HCT116 (cell line): ENCODE data around the gene IL3. TPM values are rescaled to one million over a fixed set of nuclear protein-coding genes. Genes with fewer than 3 reads are reported as not detected.
A peak's percentile ranks its signal among the peaks of the same experiment; 100 is the strongest.

Source experiments
- ATAC-seq: fragments of 200-7000 bp; cut with Tn5 transposase; 2 replicates; pipeline ENCODE4 v1.9.1; 2020; ENCODE audit warnings: mild to moderate bottlenecking, moderate library complexity
- BruUV-seq: library from RNA; stranded (reverse); fragments of 400-500 nt; replicated peaks from 2 replicates; lab custom pipeline; 2021; lab: Mats Ljungman, UMichigan
- CTCF ChIA-PET: fragments of 300-600 bp; sonication (Branson Sonifier 250); formaldehyde crosslinking; loops from one replicate; lab custom pipeline; 2021; ENCODE audit warnings: antibody characterized with exemption; lab: Charles Lee
- POLR2A ChIA-PET: fragments of 300-600, 350-600 bp; sonication (Branson Sonifier 250); formaldehyde crosslinking; loops from one replicate; lab custom pipeline; 2021; ENCODE audit warnings: antibody characterized with exemption; lab: Charles Lee
- RAD21 ChIA-PET, 2 experiments: fragments of 300-600 bp; sonication (Branson Sonifier 250); formaldehyde crosslinking; loops; one replicate each; lab custom pipeline; 2023; ENCODE audit warnings: low total read pairs in 2 of 2; ENCODE audit not compliant: uncharacterized antibody in 2 of 2, unreplicated experiment in 2 of 2, low non-redundant PET in 1 of 2; lab: Charles Lee
- DNase-seq: peaks from one replicate; pipeline ENCODE4 v3.0.0-alpha.2; 2010; ENCODE audit warnings: low read depth, low spot score
- H2AFZ ChIP-seq: fragments of 200-600 bp; shearing (Covaris generic), sonication (generic); 2 replicates; pipeline ENCODE4 v1.6.1; 2017; ENCODE audit warnings: low read depth, mixed run types, mixed read lengths, antibody characterized with exemption, low read length; ENCODE audit not compliant: poor library complexity, severe bottlenecking
- H3K27ac ChIP-seq: 2 replicates; pipeline ENCODE4 v1.5.1; 2012; ENCODE audit warnings: low read depth, low read length
- H3K27me3 ChIP-seq: fragments of 200-600 bp; sonication (generic); 2 replicates; pipeline ENCODE4 v1.6.1; 2016; ENCODE audit warnings: mixed run types, low read length, mixed read lengths; ENCODE audit not compliant: insufficient read depth
- H3K36me3 ChIP-seq, 2 experiments: fragments of 200-500 bp in 1 of 2; fragments of 200-600 bp in 1 of 2; sonication (Bioruptor generic) in 1 of 2; sonication (generic) in 1 of 2; 2 replicates each; pipeline versions ENCODE4 v1.5.1 to v1.6.1; 2014 to 2016; ENCODE audit warnings: low read length in 2 of 2, inconsistent platforms in 1 of 2, mixed read lengths in 1 of 2, mixed run types in 1 of 2; ENCODE audit not compliant: insufficient read depth in 2 of 2, control insufficient read depth in 1 of 2
- H3K4me1 ChIP-seq, 2 experiments: fragments of 200-600 bp in 1 of 2; sonication (generic) in 1 of 2; 2 replicates each; pipeline versions ENCODE4 v1.5.1 to v1.6.1; 2012 to 2017; ENCODE audit warnings: low read length in 2 of 2, inconsistent platforms in 1 of 2, mild to moderate bottlenecking in 1 of 2, mixed read lengths in 1 of 2, mixed run types in 1 of 2, moderate library complexity in 1 of 2; ENCODE audit not compliant: insufficient read depth in 2 of 2, control insufficient read depth in 1 of 2
- H3K4me2 ChIP-seq: fragments of 200-600 bp; sonication (generic); 2 replicates; pipeline ENCODE4 v1.6.1; 2017; ENCODE audit warnings: mixed run types, low read length, mixed read lengths
- H3K4me3 ChIP-seq, 2 experiments: fragments of 200-600 bp in 1 of 2; sonication (generic) in 1 of 2; replicated peaks in 1 of 2; 2 replicates each; pipeline ENCODE4 v1.5.1; 2011 to 2016; ENCODE audit warnings: low read length in 2 of 2, control low read depth in 1 of 2, low read depth in 1 of 2, mild to moderate bottlenecking in 1 of 2, mixed read lengths in 1 of 2, mixed run types in 1 of 2
- H3K79me2 ChIP-seq: fragments of 200-600 bp; sonication (generic); 2 replicates; pipeline ENCODE4 v1.6.1; 2017; ENCODE audit warnings: mild to moderate bottlenecking, mixed run types, low read length, moderate library complexity, mixed read lengths; ENCODE audit not compliant: insufficient read depth
- H3K9ac ChIP-seq: fragments of 200-600 bp; sonication (generic); 2 replicates; pipeline ENCODE4 v1.6.1; 2016; ENCODE audit warnings: low read length, mixed read lengths
- H3K9me2 ChIP-seq: fragments of 200-600 bp; sonication (generic), shearing (Covaris generic); 2 replicates; pipeline ENCODE4 v1.6.1; 2017; ENCODE audit warnings: mixed run types, mild to moderate bottlenecking, moderate library complexity; ENCODE audit not compliant: insufficient read depth
- H3K9me3 ChIP-seq, 2 experiments: fragments of 200-500 bp in 1 of 2; fragments of 200-600 bp in 1 of 2; sonication (Bioruptor generic) in 1 of 2; sonication (generic) in 1 of 2; 2 replicates each; pipeline ENCODE4 v1.6.1; 2014 to 2017; ENCODE audit warnings: low read length in 2 of 2, mixed read lengths in 2 of 2, inconsistent platforms in 1 of 2, low read depth in 1 of 2, mild to moderate bottlenecking in 1 of 2, mixed run types in 1 of 2, moderate library complexity in 1 of 2; ENCODE audit not compliant: control insufficient read depth in 1 of 2, insufficient read depth in 1 of 2
- H4K20me1 ChIP-seq: fragments of 200-600 bp; sonication (generic), shearing (Covaris generic); 2 replicates; pipeline ENCODE4 v1.6.1; 2017; ENCODE audit warnings: mixed run types, mild to moderate bottlenecking, moderate library complexity; ENCODE audit not compliant: insufficient read depth
- CBX3 ChIP-seq: IDR thresholded peaks from 2 replicates; pipeline ENCODE4 v1.6.1; 2012; ENCODE audit warnings: low read depth
- CEBPB ChIP-seq: IDR thresholded peaks from 2 replicates; pipeline ENCODE4 v1.6.1; 2012; ENCODE audit warnings: low read depth
- EGR1 ChIP-seq: IDR thresholded peaks from 2 replicates; pipeline ENCODE4 v1.6.1; 2012; ENCODE audit warnings: low read depth
- EZH2 ChIP-seq: fragments of 200-600 bp; sonication (generic); IDR thresholded peaks from 2 replicates; pipeline ENCODE4 v1.6.1; 2017; ENCODE audit warnings: antibody characterized with exemption, mixed run types
- EZH2phosphoT487 ChIP-seq: fragments of 200-600 bp; IDR thresholded peaks from 2 replicates; pipeline ENCODE4 v1.6.1; 2018; ENCODE audit warnings: antibody characterized with exemption, borderline replicate concordance
- FOSL1 ChIP-seq: IDR thresholded peaks from 2 replicates; pipeline ENCODE4 v1.6.1; 2012; ENCODE audit warnings: low read depth
- JUND ChIP-seq: IDR thresholded peaks from 2 replicates; pipeline ENCODE4 v1.6.1; 2012
- POLR2A ChIP-seq: IDR thresholded peaks from 2 replicates; pipeline ENCODE4 v1.7.0; 2011; ENCODE audit warnings: borderline replicate concordance; ENCODE audit not compliant: insufficient read depth, insufficient read length; ENCODE audit errors: extremely low read depth
- SRF ChIP-seq: IDR thresholded peaks from 2 replicates; pipeline ENCODE4 v1.6.1; 2012; ENCODE audit warnings: low read depth
- TCF7L2 ChIP-seq: IDR thresholded peaks from 2 replicates; pipeline ENCODE4 v1.7.0; 2011; ENCODE audit warnings: borderline replicate concordance, inconsistent platforms; ENCODE audit not compliant: insufficient read depth, insufficient read length; ENCODE audit errors: extremely low read depth
- YY1 ChIP-seq: IDR thresholded peaks from 2 replicates; pipeline ENCODE4 v1.6.1; 2011; ENCODE audit warnings: low read length, low read depth, moderate library complexity, mild to moderate bottlenecking; ENCODE audit not compliant: insufficient replicate concordance; ENCODE audit errors: extremely low read depth
- ZBTB33 ChIP-seq: IDR thresholded peaks from 2 replicates; pipeline ENCODE4 v1.6.1; 2011; ENCODE audit warnings: mild to moderate bottlenecking, low read length, moderate library complexity; ENCODE audit not compliant: insufficient replicate concordance; ENCODE audit errors: extremely low read depth
- intact Hi-C: fragments of 100-400 bp; cut with micrococcal nuclease; formaldehyde crosslinking; loops from 2 replicates; pipeline ENCODE4 v1.10.0; 2022
- total RNA-seq: library from RNA; stranded (reverse); gene quantifications from one replicate; pipeline ENCODE4 v1.2.1, GENCODE V29; 2021; ENCODE audit not compliant: unreplicated experiment

IL3 gene
- total RNA-seq, 1 experiment from 2014 or later: not detected

DNA sequence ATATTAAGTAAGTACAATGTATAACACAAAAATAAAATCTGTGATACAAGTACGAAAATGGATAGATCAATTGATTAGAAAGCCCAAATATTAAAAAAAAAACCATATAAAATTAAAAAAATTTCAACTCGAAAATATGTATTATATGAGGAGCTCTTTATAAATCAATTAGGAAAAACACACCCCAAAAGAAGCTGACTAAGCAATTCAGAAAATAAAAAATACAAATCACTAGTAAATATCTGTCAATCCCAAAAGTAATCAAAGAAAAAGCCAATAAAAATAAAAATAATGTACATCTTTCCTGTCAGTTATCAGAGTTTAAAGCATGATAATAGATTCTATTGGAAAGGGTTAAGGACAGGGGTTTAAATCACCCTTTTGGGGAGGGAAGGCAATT, 38.8 kb upstream of the IL3 start (continued):
- no peak for TF ChIP-seq YY1
- TF ChIP-seq JUND: no peak
- no peak for TF ChIP-seq FOSL1
- no peak for TF ChIP-seq SRF
- no peak for TF ChIP-seq CBX3
- TF ChIP-seq POLR2A: no peak
- TF ChIP-seq ZBTB33: no peak
- TF ChIP-seq CEBPB: no peak
- no peak for TF ChIP-seq EZH2
- no peak for TF ChIP-seq EZH2phosphoT487

DNA sequence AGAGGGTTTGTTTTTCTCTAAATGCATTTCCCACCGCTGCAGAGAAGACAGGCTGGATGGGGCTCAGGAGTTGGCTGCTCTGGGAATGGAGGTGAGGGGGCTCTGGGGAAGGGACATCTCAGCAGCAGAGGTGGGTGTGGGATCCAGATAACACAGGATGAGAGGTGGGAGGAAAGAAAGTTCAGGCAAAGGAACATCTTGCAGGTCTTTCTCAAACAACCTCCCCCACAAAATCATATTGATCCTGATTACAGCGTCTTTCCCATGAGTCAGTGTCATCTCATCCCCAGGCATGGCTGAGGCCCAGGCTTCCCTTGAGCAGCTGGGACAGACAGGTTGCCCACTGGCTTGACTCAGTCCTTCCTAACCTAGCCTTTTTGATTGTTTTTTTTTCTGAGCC, 37.7 kb upstream of the IL3 start:
- Histone ChIP-seq H3K27me3 (peaks cover 11% of the 10 kb centered on the region; the same call in 1 of the 2 replicates), H3K9me2 (no peaks in the 10 kb centered on the region), H3K4me1 (no peaks in the 10 kb centered on the region), H3K36me3 (no peaks in the 10 kb centered on the region), H2AFZ (no peak overlapping the region), H3K9me3 (no peaks in the 10 kb centered on the region), H3K27ac (no peak overlapping the region), H3K79me2 (no peaks in the 10 kb centered on the region), H3K9ac (no peak overlapping the region), H3K4me2 (no peak overlapping the region), H4K20me1 (no peaks in the 10 kb centered on the region), H3K4me3 (no peak overlapping the region)
- CTCF ChIA-PET: no interaction called here
- intact Hi-C loops: no loop called here
- TF ChIP-seq EGR1: 0 out of 2 replicates have a peak, but pooled peaks have one; percentile 33
- TF ChIP-seq FOSL1: peak; percentile 50; the same call in 1 of the 2 replicates
- no peak for TF ChIP-seq TCF7L2
- TF ChIP-seq JUND: 0 out of 2 replicates have a peak, but pooled peaks have one; percentile 23
- no TSS peak for BruUV-seq
- RAD21 ChIA-PET: no interaction called here
- no peak for DNase-seq
- ATAC-seq: no peak
- POLR2A ChIA-PET: no interaction called here
